Endothelial cell of umbilical vein (primary cell): ENCODE measurements around the gene TANGO6. TPM values are rescaled to one million over a fixed set of nuclear protein-coding genes. Genes with fewer than 3 reads are reported as not detected.

Source experiments
- BruUV-seq: library from RNA; stranded (reverse); fragments of 400-500 nt; replicated peaks from 2 replicates; lab custom pipeline; 2021; lab: Mats Ljungman, UMichigan
- CTCF ChIA-PET: fragments of 300-600, 350-600 bp; sonication (Branson Sonifier 250); formaldehyde crosslinking; loops from one replicate; lab custom pipeline; 2021; ENCODE audit warnings: antibody characterized with exemption, inconsistent platforms; lab: Charles Lee
- POLR2A ChIA-PET: fragments of 300-600, 350-600 bp; sonication (Branson Sonifier 250); formaldehyde crosslinking; loops from one replicate; lab custom pipeline; 2021; ENCODE audit warnings: antibody characterized with exemption, inconsistent platforms; lab: Charles Lee
- DNase-seq: peaks from one replicate; pipeline ENCODE4 v3.0.0-alpha.2; 2011; ENCODE audit warnings: low read depth, low spot score
- FAIRE-seq: peaks from 2 replicates; lab custom pipeline; 2011; peaks lifted over from hg19 to GRCh38; lab: Jason Lieb, UNC
- H2AFZ ChIP-seq: 2 replicates; pipeline ENCODE4 v1.6.0; 2012; ENCODE audit warnings: low read depth, low read length, control low read depth, inconsistent platforms
- H3K27ac ChIP-seq: 2 replicates; pipeline ENCODE4 v1.5.1; 2011; ENCODE audit warnings: low read depth, mild to moderate bottlenecking, control low read depth, low read length, moderate library complexity; ENCODE audit not compliant: insufficient read depth
- H3K27me3 ChIP-seq, 2 experiments: 2 replicates each; pipeline versions ENCODE4 v1.6.0 to v1.6.1; 2011; ENCODE audit warnings: low read length in 2 of 2, mixed read lengths in 1 of 2; ENCODE audit not compliant: control insufficient read depth in 2 of 2, insufficient read depth in 2 of 2
- H3K36me3 ChIP-seq, 2 experiments: 2 replicates in 1 of 2; 3 replicates in 1 of 2; pipeline ENCODE4 v1.5.1; 2011; ENCODE audit warnings: low read length in 2 of 2, mild to moderate bottlenecking in 1 of 2, moderate library complexity in 1 of 2; ENCODE audit not compliant: control insufficient read depth in 2 of 2, insufficient read depth in 2 of 2; ENCODE audit errors: extremely low read depth in 1 of 2
- H3K4me1 ChIP-seq: 3 replicates; pipeline ENCODE4 v1.5.1; 2011; ENCODE audit warnings: mild to moderate bottlenecking, low read length; ENCODE audit not compliant: control insufficient read depth, insufficient read depth; ENCODE audit errors: extremely low read depth
- H3K4me2 ChIP-seq: 2 replicates; pipeline ENCODE4 v1.6.1; 2011; ENCODE audit warnings: low read length, control low read depth, mixed read lengths; ENCODE audit not compliant: insufficient read depth
- H3K4me3 ChIP-seq, 3 experiments: fragments of 200-600 bp in 1 of 3; sonication (generic), shearing (Covaris generic) in 1 of 3; replicated peaks in 1 of 3; 2 replicates each; pipeline ENCODE4 v1.5.1; 2011 to 2016; ENCODE audit warnings: control low read depth in 3 of 3, low read length in 3 of 3, mild to moderate bottlenecking in 2 of 3, inconsistent platforms in 1 of 3, low read depth in 1 of 3, moderate library complexity in 1 of 3; ENCODE audit not compliant: insufficient read depth in 1 of 3
- H3K79me2 ChIP-seq: 2 replicates; pipeline ENCODE4 v1.6.0; 2012; ENCODE audit warnings: low read length, inconsistent platforms; ENCODE audit not compliant: control insufficient read depth, insufficient read depth
- H3K9ac ChIP-seq: replicated peaks from 2 replicates; pipeline ENCODE3; 2011; ENCODE audit warnings: low read length, control low read depth; ENCODE audit not compliant: insufficient read depth; ENCODE audit errors: extremely low read depth
- H3K9me1 ChIP-seq: replicated peaks from 3 replicates; pipeline ENCODE4 v1.6.0; 2011; ENCODE audit warnings: mild to moderate bottlenecking, low read length; ENCODE audit not compliant: control insufficient read depth, insufficient read depth; ENCODE audit errors: extremely low read depth
- H3K9me3 ChIP-seq: replicated peaks from 2 replicates; pipeline ENCODE4 v1.5.1; 2012; ENCODE audit warnings: low read length, inconsistent platforms; ENCODE audit not compliant: control insufficient read depth, insufficient read depth
- H4K20me1 ChIP-seq: replicated peaks from 2 replicates; pipeline ENCODE3; 2011; ENCODE audit warnings: mild to moderate bottlenecking, low read length; ENCODE audit not compliant: control insufficient read depth, insufficient read depth; ENCODE audit errors: extremely low read depth
- EZH2 ChIP-seq: IDR thresholded peaks from 2 replicates; pipeline ENCODE4 v1.6.1; 2012; ENCODE audit warnings: borderline replicate concordance, low read depth, mild to moderate bottlenecking, moderate library complexity, low read length, inconsistent platforms; ENCODE audit not compliant: severe bottlenecking
- FOS ChIP-seq: IDR thresholded peaks from 2 replicates; pipeline ENCODE4 v1.6.1; 2011; ENCODE audit warnings: mild to moderate bottlenecking, low read length, moderate library complexity, borderline replicate concordance; ENCODE audit not compliant: insufficient read depth
- GATA2 ChIP-seq: IDR thresholded peaks from 2 replicates; pipeline ENCODE4 v1.7.0; 2011; ENCODE audit warnings: low read depth, mild to moderate bottlenecking, moderate library complexity, mixed read lengths, low read length; ENCODE audit not compliant: insufficient read length, insufficient read depth
- JUN ChIP-seq: IDR thresholded peaks from 2 replicates; pipeline ENCODE4 v1.6.1; 2011; ENCODE audit warnings: borderline replicate concordance, low read depth; ENCODE audit not compliant: insufficient read length, insufficient read depth
- MYC ChIP-seq: IDR thresholded peaks from one replicate; pipeline ENCODE4 v1.6.1; 2011; ENCODE audit warnings: mild to moderate bottlenecking, low read depth, low read length
- POLR2A ChIP-seq: IDR thresholded peaks from 2 replicates; pipeline ENCODE4 v1.6.1; 2012; ENCODE audit warnings: low read depth, mild to moderate bottlenecking, control low read depth, low read length
- POLR2AphosphoS5 ChIP-seq: IDR thresholded peaks from 2 replicates; pipeline ENCODE4 v1.6.1; 2012; ENCODE audit warnings: low read depth, mild to moderate bottlenecking, control low read depth, low read length, moderate library complexity; ENCODE audit not compliant: insufficient read depth
- dilution Hi-C: fragments of 300-500 bp; cut with MboI; formaldehyde crosslinking; loops from one replicate; pipeline ENCODE4 v1.15.0; 2019; ENCODE audit warnings: low sequenced_read_pairs; ENCODE audit not compliant: extremely low pct_ligation_motif_present
- intact Hi-C: fragments of 100-400 bp; cut with micrococcal nuclease; formaldehyde crosslinking; loops from one replicate; pipeline ENCODE4 v1.10.0; 2022
- polyA plus RNA-seq, 4 experiments: library from polyadenylated mRNA; depleted of rRNA in 3 of 4; stranded (reverse) in 3 of 4; unstranded in 1 of 4; fragments of >200 nt; gene quantifications; 2 replicates each; pipeline versions ENCODE4 v1.2.1 to v1.2.3, GENCODE V29; 2011 to 2012; ENCODE audit warnings: missing spikeins in 1 of 4
- total RNA-seq: library from RNA; stranded (reverse); gene quantifications from 2 replicates; pipeline ENCODE4 v1.2.3, GENCODE V29; 2021
- TF ChIP-seq, protein P1 (sequence below): IDR thresholded peaks from 2 replicates; pipeline ENCODE4 v1.6.1; 2011; ENCODE audit not compliant: insufficient read depth, insufficient read length
- TF ChIP-seq, protein P2 (sequence below), 2 donors: IDR thresholded peaks; 1 replicate in 1 of 2; 2 replicates in 1 of 2; pipeline ENCODE4 v1.5.1; 2011; ENCODE audit warnings: low read length in 2 of 2, mild to moderate bottlenecking in 2 of 2, moderate library complexity in 2 of 2, control low read depth in 1 of 2, inconsistent platforms in 1 of 2, low read depth in 1 of 2; ENCODE audit not compliant: insufficient read depth in 1 of 2; ENCODE audit errors: extremely low read depth in 1 of 2

The TANGO6 gene
- total and polyA plus RNA-seq, 2 donors (not counting 3 experiments of a cell fraction or from before 2014, with no cell fraction given): 6.7 to 21.2 TPM

DNA sequence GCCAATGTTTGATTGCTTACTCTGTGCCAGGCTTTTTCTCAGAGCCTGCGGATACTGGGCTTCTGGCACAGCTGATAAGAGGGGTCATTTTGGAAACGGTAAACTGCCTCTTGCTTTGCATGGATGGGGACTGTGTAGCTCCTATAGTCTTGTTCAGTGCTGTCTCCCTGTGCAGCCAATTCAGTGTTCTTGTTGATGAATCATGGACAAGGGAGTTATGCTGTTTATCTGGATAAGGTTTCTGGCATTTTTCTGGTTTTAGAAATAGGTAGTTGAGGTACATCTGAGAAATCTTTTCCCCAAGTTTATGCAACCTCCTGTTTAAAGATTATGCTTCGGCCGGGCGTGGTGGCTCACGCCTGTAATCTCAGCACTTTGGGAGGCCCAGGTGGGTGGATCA is 16.7 kb upstream of the TANGO6 start:
- Histone ChIP-seq H3K27ac (no peak overlapping the region), H3K4me1 (no peaks in the 10 kb centered on the region), H3K4me3 (no peak overlapping the region), H3K36me3 (no peaks in the 10 kb centered on the region), H3K9me1 (no peaks in the 10 kb centered on the region), H3K9ac (no peak overlapping the region), H3K4me2 (no peak overlapping the region), H3K79me2 (no peaks in the 10 kb centered on the region), H3K27me3 (peaks cover 2 to 5% of the 10 kb centered on the region in 2 experiments), H2AFZ (no peak overlapping the region), H3K9me3 (no peaks in the 10 kb centered on the region), H4K20me1 (no peaks in the 10 kb centered on the region)
- no TSS peak for BruUV-seq
- FAIRE-seq: no peak
- intact Hi-C loops: no loop called here
- no peak for DNase-seq
- dilution Hi-C loops: no loop called here
- TF ChIP-seq, protein P1, sequence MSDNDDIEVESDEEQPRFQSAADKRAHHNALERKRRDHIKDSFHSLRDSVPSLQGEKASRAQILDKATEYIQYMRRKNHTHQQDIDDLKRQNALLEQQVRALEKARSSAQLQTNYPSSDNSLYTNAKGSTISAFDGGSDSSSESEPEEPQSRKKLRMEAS: no peak
- TF ChIP-seq POLR2A: no peak
- no peak for TF ChIP-seq GATA2
- TF ChIP-seq FOS: no peak
- no peak for TF ChIP-seq POLR2AphosphoS5
- TF ChIP-seq, protein P2, sequence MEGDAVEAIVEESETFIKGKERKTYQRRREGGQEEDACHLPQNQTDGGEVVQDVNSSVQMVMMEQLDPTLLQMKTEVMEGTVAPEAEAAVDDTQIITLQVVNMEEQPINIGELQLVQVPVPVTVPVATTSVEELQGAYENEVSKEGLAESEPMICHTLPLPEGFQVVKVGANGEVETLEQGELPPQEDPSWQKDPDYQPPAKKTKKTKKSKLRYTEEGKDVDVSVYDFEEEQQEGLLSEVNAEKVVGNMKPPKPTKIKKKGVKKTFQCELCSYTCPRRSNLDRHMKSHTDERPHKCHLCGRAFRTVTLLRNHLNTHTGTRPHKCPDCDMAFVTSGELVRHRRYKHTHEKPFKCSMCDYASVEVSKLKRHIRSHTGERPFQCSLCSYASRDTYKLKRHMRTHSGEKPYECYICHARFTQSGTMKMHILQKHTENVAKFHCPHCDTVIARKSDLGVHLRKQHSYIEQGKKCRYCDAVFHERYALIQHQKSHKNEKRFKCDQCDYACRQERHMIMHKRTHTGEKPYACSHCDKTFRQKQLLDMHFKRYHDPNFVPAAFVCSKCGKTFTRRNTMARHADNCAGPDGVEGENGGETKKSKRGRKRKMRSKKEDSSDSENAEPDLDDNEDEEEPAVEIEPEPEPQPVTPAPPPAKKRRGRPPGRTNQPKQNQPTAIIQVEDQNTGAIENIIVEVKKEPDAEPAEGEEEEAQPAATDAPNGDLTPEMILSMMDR (IDR thresholded peaks at IDR 0.05; ENCODE audit: extremely low read depth in 1 of 2, insufficient read depth in 1 of 2, low read depth in 1 of 2, low read length in 2 of 2): no peak
- no peak for TF ChIP-seq JUN
- TF ChIP-seq EZH2: no peak
- TF ChIP-seq MYC: no peak
- ChIA-PET CTCF (interaction anchor here (0.8 kb wide), 1 partner anchor 236 kb away, joined by 3 read pairs; no protein-coding TSS in a partner anchor), POLR2A (no interaction called here)
